Cortex of kidney (tissue), 1 donor: ENCODE results near the gene AHR.

Source experiments
- DNase-seq: peaks from one replicate; lab custom pipeline; 2025; lab: John Stamatoyannopoulos, UW

AHR gene

DNA sequence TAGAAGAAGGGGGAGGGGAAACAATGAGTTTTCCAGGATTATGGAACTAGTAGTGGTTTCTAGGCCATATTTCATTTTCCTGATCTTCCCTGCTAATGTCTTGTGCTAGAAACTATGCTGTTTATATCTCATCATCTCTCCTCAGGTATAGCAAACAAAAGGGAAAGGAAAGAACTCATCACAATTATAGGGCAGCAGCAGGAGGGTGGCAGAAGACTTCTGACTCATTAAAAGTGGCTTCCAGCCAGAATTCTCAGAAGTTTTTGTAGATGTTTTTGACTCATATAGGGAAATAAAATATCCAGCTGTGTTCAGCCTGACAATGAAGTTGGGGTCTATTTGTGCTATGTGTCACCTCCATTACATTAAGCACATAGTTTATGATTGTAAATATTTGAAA lies 6.5 kb downstream of the AHR start:
- no peak for DNase-seq

DNA sequence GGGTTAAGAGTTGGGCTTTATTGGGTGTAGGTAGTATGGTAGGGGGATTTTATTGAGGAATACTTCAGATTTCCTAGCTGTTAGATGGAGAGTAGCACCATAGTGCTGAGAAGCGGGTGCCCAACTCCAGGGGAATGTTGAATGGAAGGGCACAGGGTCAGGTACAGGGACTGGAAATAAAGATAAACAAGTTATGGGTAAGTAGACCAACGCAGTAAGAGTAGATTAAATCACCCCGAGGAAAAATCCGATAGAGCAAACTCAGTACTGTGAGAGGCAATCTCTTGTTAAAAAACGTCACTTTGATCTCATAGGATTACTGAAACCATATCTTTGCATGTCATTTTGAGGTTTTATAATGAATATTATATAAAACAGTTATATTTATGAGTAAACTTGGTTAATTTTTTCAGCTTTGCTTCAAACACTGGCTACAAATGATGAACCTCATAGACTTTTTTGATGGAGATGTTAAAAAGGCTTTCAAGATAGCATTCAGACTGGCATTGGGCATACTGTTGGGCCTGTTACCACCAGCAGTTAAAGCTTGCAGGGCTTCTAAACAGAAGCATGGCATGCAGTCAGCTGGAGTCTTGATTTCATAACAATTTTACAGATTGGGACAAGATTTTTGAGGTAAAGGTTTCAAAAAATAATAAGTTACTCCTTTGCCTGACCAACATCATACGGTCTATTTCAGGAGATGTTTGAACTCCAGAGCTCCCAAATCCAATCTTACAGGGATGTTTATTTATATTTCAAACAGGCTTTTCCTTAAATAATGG lies 7.1 kb downstream of the AHR start:
- no peak for DNase-seq

DNA sequence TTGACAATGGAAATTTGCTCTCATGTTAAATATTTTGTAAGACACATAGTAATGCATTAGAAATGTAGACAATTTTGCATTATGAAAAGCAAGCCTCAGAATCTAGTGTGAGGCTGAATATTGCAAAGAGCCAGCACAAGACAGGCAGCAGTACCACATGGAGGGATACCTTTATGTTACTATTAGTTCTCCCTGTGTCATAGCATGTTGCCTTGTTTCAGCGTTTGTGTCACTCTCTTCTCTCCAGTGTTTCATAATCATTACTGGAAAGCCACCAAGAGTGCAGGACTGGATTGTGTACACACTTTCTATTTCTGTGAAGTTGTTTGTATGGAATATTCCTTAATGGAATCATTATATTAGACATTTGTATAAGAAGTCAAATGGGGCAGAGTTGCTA lies 8.5 kb downstream of the AHR start:
- no peak for DNase-seq

DNA sequence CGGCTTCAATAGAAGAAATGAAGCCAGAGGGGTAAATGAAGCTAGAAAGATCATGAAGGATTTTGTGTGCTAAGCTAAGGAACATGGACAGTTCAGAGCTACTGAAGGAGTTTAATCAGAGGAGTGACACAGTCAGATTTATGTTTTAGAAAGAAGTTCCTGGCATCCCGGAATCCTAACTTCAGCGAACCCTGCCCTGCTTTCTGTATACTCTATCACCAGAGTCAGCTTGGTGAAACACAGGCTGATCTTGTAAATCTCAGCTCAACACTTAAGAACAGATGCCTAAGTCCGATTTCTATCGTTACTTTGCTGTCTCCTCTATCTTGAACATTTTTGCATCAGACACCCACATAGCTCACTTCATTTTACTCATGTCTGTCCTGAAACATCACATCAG lies 9.1 kb downstream of the AHR start:
- no peak for DNase-seq

DNA sequence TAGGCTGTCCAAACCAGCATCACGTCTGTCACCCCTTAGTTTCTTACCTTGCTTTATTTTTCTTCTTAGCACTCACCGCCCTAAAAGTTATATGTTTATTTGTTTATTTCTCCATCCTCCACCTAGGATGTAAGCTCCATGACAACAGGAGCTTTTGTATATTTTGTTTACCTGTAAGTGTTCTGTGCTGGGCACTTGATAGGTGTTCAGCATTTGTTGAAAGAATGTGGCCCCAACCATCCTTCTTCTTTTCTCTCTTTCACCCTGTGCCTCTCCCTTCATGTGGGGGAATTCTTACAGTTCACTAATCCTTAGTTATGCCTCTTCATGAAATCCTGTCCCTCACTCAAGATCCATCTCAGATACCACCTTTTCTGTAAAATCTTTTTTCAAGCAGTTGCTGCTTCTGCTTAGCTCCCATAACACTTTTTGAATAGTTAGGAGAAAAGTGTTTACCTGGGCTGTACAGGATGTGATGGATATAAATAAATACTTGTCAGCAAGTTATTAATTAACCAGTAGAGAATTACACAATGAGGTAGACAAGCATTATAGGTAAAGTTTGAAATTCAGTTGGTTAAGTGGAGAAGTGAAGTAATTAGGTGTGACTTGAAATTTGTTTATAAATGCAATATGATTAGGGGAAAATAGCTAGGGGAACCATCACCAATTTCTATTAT lies 9.7 kb downstream of the AHR start:
- DNase-seq = no peak

DNA sequence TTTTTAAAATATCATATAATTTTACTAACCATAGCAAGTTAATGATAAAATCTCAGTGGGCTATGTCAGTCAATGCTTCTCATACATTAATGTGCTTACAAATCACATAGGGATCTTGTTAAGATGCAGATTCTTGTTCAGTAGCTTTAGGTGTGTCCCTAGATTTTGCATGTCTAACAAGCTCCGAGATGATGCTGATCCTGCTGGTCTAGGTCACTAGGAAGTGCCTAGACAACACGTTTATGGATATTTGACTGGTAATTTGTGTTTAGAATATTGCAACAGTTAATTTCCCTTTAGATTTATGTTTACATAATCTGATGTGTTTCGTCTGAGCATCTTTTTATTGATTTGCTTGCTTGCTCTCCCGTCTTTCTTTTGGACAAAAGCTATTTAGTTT lies 12.7 kb downstream of the AHR start:
- DNase-seq = no peak

DNA sequence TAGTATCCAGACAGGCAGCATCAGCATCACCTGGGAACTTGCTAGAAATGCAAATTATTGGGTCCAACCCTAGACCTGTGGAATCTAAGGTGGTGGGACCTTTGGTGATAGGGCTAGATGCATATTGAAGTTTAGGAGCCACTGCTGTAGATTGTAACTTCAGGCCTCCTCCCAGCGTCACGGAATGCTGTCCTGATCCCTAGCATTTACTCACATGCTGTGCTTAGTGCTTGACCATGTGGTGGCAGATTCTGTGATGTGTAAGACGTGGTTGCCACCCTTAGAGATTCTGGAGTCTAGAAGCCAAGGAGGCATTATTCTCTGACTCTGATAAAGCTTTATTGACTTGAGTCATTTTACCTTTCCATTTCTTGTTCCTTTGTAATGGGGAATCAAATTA lies 13.5 kb downstream of the AHR start:
- DNase-seq = no peak

DNA sequence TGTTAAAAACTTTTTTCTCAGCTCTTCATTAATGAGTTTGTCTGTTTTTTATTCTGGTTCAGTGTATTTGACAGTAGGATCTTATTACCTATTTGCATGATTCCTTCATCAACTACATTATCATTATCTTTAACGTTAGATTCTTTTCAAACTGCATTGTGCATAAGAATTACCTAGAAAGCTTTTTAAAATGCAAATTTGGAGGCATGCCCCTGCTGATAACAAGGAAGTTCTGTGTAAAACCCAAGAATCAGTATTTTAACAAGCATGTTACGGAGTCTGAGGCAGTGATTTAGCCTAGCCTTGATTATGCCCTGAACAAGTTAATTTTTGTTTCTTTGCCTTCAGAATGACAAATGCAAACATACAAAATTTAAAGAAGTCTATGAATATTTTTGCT lies 14.2 kb downstream of the AHR start:
- no peak for DNase-seq

DNA sequence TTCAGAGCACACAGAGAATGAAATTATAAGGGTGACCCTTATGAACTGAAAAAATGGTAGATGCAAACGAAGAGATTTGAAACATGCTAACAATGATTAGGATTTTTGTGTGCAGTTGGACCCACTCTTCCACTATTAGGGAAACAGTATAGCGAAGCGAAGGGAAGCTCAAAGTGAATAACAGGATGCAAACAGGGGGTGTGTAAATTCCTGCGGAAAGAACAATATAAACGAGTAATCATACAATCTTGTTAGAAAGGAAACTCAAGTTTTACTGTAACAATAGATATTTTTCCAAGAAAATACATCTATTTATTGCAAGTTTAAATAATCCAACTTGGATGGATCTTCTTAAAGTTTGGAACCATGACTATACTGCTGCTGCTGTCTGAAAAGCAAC lies 14.7 kb downstream of the AHR start:
- no peak for DNase-seq

DNA sequence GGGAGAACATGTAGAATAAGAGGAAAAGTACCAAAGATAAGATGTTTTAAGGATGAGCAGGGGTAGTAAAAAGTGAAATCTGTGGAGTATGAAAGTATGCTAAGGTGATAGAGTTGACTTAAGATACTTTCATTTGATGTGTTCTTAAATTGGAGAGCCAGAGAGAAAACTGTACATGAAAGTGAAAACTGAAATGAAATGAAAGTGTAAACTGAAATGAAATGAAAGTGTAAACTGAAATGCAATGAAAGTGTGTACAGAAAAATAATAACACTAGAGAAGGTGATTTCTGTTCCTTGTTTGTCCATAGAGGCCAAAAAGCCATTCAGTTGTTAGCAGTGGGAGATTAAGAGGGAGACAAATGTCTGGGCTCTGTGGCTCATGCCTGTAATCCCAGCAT lies 17.5 kb downstream of the AHR start:
- no peak for DNase-seq

DNA sequence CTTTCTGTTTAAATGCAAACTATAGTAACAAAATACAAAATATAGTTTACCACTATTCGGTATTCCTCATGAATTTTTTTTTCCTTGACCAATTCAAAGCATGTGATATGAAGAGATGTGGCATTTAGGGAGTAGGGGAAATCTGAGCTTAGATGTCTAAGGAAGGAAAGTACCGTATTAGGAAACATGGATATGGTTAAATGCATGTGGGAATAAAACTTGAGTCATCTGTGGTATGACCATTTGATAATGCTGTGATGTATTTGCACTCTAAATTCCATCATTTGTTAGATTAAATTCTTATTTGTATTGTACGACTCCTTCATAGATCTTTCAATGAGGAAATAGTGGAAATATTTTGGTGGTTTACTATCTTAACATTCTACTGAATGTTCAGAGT lies 19.7 kb downstream of the AHR start:
- DNase-seq = no peak

DNA sequence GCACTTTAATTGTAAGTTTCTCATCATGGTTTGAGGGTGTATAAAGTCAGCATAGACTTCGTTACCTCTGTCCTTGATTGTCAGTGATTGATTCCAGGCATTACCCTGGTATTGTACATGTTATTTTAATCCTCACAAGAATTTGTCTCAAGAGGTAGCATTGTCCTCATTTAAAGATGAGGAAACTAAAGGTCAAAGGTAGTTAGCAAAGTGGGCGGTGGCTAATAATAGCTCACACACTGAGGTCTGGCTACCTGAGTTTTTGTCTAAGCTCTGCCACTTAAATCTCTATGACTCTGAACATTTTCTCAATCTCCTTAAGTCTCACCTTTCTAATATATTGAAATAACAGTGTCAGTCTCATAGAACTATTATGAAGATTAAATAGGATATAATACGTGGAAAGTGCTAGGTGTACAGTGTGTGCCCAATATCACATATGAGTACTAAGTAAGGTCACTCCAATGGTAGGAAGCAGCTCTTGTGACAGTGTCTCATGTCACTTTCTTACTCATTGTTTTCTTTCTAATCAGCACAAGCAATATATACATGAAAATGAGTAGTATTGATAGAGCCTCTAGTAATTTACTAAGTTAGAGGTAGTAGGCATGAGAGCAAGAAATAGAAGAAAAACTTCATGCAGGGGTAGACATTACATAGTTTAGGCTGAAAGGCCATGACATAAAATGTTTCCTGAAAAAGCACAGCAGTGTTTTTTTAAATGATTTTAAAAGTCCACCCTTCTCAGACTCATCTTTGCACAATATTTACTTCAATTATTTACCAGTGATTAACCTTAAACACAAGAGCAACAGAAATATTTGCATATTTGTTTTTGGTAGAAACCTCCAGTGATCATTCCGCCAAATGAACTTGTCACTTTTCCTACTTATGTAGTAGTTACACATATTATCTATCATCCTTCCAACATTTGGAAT lies 21.0 kb downstream of the AHR start:
- DNase-seq = no peak

DNA sequence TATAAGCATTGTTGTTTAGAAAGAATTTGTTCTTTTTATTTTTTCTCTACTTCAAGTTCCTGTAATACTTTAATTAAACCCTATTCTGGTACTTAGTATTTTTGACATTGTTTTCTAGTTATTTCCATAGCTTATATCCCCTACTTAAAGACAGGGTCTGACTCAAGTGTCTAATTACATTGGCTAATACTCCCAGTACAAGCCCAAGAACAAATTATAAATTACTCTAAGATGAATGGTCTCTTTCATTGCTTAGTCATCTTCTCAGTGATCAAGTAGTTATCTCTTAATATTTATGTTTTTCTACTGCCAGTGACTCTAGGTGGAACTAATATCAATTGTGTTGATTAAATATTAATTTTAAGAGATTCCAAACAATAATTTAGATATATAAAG lies 21.6 kb downstream of the AHR start:
- DNase-seq = no peak

DNA sequence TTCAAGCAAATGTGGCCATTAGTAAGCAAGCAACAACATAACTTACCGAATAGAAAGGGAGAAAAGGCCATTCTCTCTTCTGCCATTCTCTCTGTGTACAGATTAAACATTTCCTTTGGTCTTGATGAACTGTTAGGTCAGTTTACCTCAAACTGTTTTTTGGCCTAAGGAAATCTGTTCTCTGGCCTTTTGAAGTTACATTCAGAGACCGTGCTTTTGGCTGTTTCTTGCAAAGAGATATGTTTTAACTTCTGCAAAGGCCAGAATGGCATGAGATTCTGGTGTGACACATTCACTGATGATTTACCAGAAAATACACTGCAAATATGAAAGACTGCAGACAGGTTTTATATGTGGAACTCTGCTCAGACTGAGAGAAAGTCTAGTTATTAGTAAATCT lies 22.2 kb downstream of the AHR start:
- DNase-seq = no peak

DNA sequence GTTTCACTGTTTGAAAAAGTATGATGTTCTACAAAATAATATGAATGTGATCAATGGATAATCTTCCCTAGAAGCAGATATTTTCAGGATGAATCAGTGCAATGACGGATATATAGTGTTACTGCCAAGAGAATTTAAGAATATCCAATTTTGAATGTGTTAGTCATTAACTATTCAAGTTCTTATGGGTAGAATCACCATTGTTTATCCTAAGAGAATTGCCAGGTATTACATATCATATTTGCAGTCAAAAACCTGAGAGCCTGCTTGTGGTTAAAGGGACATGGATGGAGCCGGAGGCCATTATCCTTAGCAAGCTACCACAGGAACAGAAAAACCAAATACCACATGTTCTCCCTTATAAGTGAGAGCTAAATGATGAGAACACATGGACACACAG lies 26.9 kb downstream of the AHR start:
- DNase-seq = no peak

DNA sequence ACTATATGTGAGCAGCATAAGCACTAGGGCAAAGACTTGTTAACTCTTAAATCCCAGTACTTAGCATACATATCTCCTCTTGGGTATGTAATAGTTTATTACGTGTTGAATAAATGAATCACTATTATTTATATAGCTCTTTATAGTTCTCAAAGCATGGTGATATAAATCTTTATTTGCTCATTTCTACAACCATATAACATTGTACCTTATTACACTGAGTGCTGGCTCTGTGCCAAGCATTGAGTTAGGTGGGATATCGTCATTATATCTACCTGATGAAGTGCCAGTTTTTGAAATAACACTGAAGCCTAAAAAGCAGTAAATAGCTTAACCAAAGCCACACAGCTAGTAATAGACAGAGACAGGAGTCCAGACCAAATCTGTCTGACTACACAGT lies 27.9 kb downstream of the AHR start:
- DNase-seq = no peak

DNA sequence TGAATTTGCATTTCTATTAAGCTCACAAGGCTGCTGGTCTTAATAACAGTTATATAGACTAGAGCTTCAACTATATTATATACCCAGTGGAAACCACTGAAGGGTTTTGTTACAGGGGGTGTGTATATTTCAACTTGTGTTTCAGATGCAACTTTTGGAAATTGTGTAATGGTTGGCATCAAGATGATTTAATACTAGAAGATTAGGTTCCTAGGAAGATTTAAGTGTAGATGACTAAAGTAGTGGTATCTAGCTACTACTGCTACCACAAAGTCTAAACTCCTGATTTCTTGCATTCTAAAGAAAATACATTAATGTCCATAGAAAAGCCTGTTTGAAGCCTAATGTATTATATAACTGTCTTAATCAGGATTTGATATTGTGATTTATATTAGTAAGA lies 30.2 kb downstream of the AHR start:
- no peak for DNase-seq

DNA sequence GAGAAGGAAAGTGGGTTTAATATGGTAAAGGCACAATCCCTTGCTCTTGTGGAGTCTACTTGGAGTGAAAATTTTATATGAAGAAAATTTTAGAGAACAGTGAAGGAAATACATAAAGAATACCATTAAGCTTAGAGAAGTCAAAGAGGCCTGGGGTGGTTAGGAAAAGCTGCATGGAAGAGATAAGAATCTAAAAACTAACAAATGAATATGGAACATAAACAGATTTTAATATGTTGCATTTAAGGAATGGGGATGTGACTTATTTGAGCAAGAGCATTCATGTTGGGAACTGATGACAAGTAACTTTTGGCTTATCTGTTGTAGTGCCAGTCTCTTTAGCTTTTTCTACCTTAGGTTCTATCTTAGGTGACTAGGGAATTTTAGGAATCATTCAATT lies 31.0 kb downstream of the AHR start:
- no peak for DNase-seq

DNA sequence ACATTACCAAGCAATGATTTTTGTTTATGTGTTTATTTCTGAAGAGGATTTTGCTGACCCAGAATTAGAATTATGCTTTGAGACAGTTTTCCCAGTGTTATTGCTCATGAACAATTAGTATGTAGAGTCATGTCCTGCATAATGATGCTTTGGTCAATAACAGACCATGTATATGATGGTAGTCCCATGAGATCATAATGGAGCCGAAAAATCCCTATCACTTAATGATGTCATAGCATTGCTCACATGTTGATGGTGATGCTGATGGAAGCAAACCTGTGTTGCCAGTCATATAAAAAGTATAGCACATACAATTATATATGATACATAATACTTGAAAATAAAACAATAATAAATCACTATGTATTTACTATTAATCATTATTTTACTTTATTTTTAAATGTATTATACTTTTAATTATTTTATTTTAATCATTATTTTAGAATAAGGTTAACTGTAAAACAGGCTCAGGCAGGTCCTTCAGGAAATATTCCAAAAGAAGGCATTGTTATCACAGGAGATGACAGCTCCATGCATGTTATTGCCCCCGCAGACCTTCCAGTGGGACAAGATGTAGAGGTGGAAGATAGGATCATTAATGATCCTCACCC lies 33.5 kb downstream of the AHR start:
- no peak for DNase-seq

DNA sequence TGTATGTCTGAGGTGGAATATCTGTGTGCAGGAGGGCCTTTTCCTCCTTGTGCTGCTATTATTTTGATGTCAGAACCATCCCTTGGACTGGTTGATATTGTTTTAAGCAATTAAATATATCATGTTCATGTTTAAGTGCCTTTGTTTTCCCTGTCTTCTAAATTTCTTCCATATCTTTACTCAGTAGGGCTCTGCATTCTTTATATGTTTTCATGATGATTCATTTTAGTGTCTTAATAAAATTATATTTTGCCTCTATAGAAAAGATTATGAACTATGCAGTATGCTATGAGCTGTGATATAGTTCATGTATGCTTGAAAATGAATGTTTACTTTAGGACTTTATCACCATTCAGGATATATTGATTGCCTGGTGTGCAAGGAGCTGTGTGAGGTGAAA lies 34.8 kb downstream of the AHR start:
- no peak for DNase-seq

DNA sequence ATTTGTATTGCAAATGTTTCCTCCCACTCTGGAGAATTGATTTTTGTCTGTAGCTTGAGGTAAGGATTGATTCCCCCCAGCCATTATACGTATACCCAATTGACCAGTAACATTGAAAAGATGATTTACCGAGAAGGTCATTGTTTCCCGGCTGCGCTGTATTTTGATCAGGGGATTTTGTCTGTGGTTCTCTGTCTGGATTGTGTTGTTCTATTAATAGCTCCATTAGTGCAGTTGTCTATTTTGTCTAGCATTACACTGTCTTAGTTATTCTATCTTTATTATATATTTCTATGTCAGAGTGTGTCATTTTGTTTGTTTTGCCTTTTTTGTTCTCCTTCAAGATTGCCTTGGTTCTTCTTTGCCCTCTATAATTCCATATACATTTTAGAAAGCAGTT lies 37.7 kb downstream of the AHR start:
- DNase-seq = no peak

DNA sequence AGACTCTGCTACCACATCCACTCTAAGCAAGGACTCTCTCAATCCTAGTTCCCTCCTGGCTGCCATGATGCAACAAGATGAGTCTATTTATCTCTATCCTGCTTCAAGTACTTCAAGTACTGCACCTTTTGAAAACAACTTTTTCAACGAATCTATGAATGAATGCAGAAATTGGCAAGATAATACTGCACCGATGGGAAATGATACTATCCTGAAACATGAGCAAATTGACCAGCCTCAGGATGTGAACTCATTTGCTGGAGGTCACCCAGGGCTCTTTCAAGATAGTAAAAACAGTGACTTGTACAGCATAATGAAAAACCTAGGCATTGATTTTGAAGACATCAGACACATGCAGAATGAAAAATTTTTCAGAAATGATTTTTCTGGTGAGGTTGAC lies 40.7 kb downstream of the AHR start:
- DNase-seq = no peak
